ENCODE data around the gene LRP3.
"Not testable (repeated sequence)": the region's sequence is repeated elsewhere in the genome, so short reads cannot be mapped to it uniquely, and the experiment has no call there.

LRP3 gene

DNA sequence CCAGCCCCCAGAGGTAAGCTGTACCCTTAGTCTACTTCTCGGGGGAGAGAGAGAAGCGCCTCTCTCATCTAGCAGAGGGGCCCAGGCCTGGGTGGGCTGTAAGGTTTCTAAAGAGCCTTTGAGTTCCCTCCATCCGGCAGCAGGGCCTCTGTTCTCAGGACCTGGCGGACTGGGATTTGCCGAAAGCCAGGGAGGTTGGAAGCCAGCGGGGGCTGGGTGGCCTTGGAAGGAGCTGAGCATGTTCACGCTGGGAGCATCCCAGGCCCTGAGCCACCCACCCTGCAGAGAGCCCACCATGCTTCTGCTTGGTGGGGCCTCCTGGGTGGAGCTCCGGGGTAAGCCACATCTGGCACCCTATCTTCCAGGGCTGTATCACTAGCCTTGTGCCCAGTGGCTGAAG, 23.8 kb downstream of the LRP3 start:
- no peak for DNase-seq (ENCODE audit: low read depth)

- DNase-seq (ENCODE audit: low read depth), result no peak
Measured at GRCh38 chr19:33219261-33219815, 25.2 kb downstream of the LRP3 start.

DNA sequence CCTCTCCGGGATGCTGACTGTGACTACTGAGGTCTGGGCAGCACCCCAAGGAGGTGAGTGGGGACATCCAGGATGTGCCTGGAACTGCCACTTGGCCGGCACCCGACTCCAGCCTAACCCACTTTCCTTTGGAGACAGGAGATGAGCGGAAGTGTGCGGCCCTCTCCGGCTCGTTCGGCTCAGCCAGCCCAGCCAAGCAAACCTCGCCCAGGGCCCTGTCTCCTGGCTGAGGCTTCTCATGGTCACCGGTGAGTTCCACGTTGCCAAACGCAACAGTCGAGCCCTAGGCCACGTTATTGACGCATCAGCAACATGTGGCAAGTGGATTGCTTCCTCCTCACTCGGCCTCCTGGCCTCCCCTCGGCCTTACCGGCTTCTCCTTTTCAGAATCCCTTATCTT, 26.0 kb downstream of the LRP3 start:
- DNase-seq (ENCODE audit: low read depth), result no peak

DNA sequence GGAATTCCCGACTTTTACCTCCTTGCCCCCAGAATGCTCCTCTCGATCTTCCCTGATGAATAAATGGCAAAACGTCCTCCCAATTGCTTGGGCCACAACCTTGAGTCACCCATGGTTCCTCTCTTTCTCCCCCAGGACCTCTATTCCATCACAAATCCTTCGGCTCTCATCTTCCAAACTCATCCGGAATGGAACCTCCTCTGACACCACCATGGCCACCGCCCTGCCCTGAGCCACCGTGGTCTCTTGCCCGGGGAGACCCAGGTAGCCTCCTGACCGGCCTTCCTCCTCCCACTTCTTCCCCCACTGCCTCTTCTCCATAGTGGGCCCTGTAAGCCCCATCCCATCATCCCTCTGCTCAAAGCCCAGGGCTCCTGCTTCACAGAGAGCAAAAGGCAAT, 26.6 kb downstream of the LRP3 start:
- no peak for DNase-seq (ENCODE audit: low read depth)

- no peak for DNase-seq (ENCODE audit: low read depth)
Measured at GRCh38 chr19:33221638-33222037, 27.5 kb downstream of the LRP3 start.

DNA sequence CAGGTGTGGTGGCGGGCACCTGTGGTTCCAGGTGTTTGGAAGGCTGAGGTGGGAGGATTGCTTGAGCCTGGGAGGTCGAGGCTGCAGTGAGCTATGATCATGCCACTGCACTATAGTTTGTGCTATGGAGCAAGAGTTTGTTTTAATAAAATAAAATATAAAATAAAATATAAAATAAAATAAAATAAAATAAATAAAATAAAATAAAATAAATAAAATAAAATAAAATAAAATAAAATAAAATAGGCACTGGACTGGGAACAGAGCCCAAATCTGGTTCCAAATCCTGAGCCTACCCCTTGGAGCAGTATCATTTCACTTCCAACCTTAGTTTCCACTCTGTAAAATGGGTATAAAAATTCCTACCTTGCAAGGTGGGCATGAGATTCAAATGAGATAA, 28.1 kb downstream of the LRP3 start:
- not testable (repeated sequence) for DNase-seq (ENCODE audit: low read depth)

- DNase-seq (ENCODE audit: low read depth), result no peak
Measured at GRCh38 chr19:33224694-33225457, 30.7 kb downstream of the LRP3 start.

DNA sequence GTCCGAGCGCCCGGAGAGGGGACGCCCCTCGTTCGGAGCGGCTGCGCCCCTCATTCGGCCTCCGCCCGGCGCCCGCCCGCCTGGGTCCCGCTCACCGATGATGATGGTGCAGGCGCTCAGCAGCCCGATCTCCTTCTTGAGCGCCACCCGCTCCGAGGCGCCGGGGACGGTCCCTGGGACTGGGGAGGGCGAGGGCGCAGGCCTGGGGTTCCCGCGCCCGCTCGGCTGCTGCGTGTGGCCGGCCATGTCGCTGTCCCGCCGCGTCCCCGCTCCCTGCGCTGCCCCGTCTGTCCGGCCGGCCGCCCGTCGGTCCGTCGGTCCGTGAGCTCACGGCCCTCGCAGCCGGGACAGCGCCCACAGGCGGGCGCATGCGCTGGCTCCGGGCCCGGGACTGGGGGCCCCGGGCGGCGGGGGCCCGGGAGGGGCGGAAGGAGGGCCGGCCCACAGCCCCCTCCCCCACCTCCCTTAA, 31.4 kb downstream of the LRP3 start, which contains the start of gene SLC7A10:
TSS of gene SLC7A10 (minus strand) at position 393 of the 469 bp plus-strand sequence. CDS start at position 246, 147 bp downstream.
- no peak for DNase-seq (ENCODE audit: low read depth)

- DNase-seq (ENCODE audit: low read depth), result no peak
Measured at GRCh38 chr19:33226550-33227241, 32.6 kb downstream of the LRP3 start.

DNA sequence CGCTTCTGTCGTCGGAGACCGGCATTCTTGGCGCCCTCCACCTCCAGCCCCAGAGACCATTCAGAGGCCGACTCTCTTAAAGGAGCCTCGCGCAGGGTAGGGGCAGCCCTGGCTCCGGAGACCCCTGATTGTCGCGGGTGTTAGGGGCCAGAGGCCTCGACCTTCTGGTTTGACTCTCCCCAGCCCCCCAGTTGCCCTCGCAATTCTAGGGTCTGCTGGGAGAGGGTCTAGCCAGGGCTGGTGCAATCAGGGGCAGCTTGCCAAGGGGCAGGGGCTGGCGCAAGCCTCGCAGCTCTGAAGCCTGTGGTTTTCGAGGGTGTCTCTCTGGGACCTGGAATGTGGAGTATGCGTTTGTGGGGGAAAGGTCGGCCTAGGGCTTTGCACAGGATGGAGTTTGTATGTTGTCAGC, 33.1 kb downstream of the LRP3 start:
- DNase-seq (ENCODE audit: low read depth), result peak; percentile 44

DNA sequence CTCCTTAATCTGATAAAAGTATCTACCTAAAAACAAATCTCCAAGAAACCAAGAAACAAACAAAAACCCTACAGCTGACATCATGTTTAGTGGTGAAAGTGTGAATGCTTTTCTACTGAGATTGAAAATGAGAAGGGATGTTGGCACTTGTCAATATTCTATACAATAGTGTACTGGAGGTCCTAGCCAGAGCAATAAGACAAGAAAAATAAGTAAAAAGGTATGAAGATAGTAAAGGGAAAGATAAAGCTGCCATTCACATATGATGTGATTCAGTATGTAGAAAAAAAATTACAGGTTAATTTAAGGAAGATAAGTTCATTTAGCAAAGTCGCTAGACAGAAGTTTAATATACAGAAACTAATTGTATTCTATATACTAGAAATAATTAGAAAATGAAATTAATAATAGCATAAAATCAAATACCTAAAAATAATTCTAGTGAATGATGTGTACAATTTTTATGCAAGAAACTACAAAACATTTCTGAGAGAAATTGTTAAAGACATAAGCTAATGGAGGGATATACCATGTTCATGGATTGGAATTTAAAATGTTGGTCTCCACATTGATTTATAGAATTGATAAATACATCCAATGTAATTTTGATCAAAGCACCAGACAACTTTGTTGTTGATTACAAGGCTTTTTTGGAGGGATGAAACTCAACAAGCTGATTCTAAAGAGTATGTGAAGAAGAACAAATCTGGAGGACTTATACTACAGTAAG, 33.9 kb downstream of the LRP3 start:
- no peak for DNase-seq (ENCODE audit: low read depth)

- no peak for DNase-seq (ENCODE audit: low read depth)
Measured at GRCh38 chr19:33229962-33230361, 35.8 kb downstream of the LRP3 start.

GRCh38 chr19:33231511-33231910, 37.4 kb downstream of the LRP3 start:
- peak; percentile 57 for DNase-seq (ENCODE audit: low read depth)

DNA sequence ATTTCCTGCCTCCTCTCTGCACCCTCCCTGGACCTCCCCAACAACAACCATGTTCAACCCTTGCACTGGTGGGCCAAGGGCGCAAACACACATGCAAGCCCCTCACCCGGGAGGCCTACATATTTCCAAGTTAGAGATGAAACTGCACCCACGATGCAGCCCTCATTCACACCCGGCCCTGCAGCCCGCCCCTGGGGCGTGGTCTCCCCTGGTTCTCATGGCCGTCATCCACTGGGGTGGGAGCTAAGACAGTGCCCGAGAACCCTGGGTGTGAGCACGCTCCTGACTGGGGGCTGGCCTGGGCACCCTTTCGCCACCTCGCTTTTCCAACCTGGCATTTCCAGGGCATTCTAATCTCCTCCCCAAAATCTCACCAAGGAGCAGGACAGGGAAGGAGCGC, 38.5 kb downstream of the LRP3 start:
- DNase-seq (ENCODE audit: low read depth), result no peak

DNA sequence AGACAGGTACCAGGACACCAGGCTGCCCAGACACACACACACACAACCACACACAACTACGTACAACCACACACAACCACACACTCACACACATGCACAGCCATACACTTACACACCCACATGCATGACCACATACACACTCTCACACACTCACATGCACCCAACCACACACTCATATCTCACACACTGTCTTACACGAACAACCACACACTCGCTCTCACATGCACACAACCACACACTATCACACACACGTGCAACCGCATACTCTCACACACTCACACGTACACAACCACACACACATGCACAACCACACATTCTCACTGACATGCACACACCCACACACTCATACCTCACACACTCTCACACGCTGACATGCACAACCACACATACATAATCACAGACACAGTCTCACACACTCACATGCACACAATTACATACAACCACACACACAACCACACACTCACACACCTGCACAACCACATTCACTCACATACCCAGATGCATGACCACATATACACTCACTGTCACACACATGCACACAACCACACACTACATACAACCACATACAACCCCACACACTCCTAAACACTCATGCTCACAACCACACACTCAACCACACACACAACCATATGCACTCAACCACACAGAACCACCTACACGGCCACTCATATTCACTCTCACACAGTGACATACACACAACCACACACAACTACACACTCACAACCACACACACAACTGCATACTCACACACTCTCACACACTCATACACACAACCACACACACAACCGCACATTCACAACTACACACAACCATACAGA, 39.1 kb downstream of the LRP3 start:
- no peak for DNase-seq (ENCODE audit: low read depth)

GRCh38 chr19:33234092-33234491, 40.0 kb downstream of the LRP3 start:
- no peak for DNase-seq (ENCODE audit: low read depth)

DNA sequence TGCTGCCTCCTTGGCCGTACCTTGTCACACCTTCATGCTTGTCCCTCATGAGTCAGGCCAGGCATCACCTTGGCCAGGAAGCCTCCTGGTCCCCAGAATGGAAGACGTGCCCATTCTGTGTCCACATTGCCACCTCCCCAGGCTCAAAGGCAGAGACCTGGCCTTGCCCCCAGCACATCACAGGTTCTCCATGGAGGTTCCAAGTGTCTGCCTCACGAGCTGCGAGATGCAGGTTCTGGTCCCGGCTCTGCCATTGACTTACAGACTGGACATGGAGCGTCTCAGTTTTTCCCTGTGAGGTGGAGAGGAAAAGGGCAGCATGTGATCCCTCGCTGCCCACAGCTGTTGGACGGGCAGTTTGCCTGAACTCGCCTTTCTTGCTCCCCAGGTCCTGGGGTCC, 40.6 kb downstream of the LRP3 start:
- no peak for DNase-seq (ENCODE audit: low read depth)

DNA sequence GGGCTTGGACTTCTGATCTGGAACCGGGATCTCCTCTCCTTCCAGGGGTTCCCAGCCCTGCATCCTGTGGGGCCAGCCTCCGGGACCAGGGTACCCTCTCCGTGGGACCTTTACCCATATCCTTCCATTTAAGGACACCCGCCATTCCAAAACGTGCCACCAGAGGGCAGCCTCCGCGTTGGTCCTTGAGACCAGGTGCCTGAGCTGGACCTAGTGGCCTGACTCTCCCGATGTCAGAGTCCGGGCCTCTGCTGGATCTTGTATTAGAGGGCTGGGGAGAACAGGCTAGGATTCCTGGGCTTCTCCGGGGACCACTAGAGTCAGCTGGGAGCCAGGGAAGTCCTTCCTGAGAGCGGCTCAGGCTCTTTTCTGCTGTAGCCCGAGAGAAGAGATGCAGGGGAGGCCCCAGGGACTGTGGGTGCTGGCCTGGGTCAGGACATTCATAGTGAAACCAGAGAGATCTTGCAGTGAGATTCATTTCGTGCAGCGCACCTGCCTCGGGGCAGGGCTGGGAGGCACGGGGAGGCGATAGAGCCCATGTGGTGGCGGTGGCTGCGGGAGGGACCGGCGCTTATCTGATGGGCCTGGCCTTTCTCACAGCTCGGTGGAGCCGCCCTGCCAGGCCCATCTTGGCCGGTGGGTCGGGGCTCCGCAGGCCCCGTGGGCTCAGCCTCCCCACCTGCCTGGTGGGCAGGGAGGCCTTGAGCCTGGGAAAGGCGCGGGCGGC, 41.3 kb downstream of the LRP3 start:
- DNase-seq (ENCODE audit: low read depth), result peak; percentile 68

GRCh38 chr19:33235996-33236350, 41.8 kb downstream of the LRP3 start:
- DNase-seq (ENCODE audit: low read depth), result no peak

DNA sequence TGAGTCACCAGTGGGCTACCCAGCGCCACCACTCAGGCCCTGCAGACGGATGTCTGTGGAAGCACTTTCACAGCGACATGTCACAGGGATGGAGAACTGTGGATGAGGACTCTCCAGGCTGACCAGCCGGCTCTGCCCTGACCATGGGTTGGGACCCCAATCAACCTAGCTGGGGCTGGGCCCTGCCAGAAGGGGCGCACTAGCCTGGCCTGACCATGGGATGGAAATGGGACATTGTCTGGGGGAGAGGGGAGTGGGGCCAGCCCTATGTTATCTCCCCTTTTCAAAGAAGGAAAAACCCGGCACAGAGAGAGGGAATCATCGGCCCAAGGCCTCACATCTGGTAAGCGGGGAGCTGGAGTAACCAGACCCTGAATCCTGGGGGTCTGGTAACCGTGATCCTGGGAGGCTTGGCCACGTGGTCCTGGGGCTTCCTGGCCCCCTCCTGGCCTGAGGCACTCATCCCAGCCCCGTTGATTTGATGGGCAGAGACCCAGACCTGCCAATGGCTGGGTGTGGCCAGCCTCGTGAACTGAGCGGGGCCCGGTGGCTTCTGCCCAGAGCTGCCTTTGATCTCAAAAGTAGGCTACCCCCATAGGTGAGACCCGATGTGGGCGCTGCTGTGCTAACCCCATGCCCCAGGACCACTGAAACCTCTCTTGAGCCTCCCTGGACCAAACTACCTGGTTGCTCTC, 42.7 kb downstream of the LRP3 start:
- DNase-seq (ENCODE audit: low read depth), result no peak

Data from EH (cell line).